Peyer's patch (tissue), 4 donors: ENCODE results near the gene TMEM169. TPM values are rescaled to one million over a fixed set of nuclear protein-coding genes. Genes with fewer than 3 reads are reported as not detected.

Experiments
- DNase-seq, 3 donors: peaks; one replicate each; pipeline ENCODE4 v3.0.0-alpha.2; 2017 to 2019
- H3K27ac ChIP-seq, 4 donors: fragments of 200-600 bp; sonication (generic); one replicate each; pipeline ENCODE4 v1.5.1; 2016 to 2019
- H3K27me3 ChIP-seq, 2 donors: fragments of 200-600 bp; sonication (generic); one replicate each; pipeline ENCODE4 v1.5.1; 2019
- H3K36me3 ChIP-seq, 3 donors: fragments of 200-600 bp; sonication (generic); one replicate each; pipeline ENCODE4 v1.5.1; 2016 to 2019
- H3K4me1 ChIP-seq, 4 donors: fragments of 200-600 bp; sonication (generic); one replicate each; pipeline ENCODE4 v1.5.1; 2016 to 2019
- H3K4me3 ChIP-seq, 4 donors: fragments of 200-600 bp; sonication (generic); 1 replicate in 3 of 4; 2 replicates in 1 of 4; pipeline ENCODE4 v1.5.1; 2016 to 2019; ENCODE audit warnings: mild to moderate bottlenecking in 1 of 4
- H3K9me3 ChIP-seq, 4 donors: fragments of 200-600 bp; sonication (generic); one replicate each; pipeline ENCODE4 v1.5.1; 2016 to 2019; ENCODE audit warnings: mild to moderate bottlenecking in 1 of 4
- POLR2A ChIP-seq, 2 donors: fragments of 450-650 bp; IDR thresholded peaks; one replicate each; pipeline ENCODE4 v1.5.1; 2017; ENCODE audit warnings: antibody characterized with exemption in 2 of 2, mild to moderate bottlenecking in 2 of 2, moderate library complexity in 2 of 2
- total RNA-seq, 4 donors: library from RNA; depleted of rRNA; stranded (reverse); fragments of >200 nt; gene quantifications; one replicate each; pipeline ENCODE4 v1.1.0, GENCODE V29; 2016
- TF ChIP-seq, protein P1 (sequence below), 6 experiments: fragments of 450-650 bp in 4 of 6; fragments of 200-600 bp in 2 of 6; sonication (generic) in 1 of 6; IDR thresholded peaks; one replicate each; pipeline ENCODE4 v1.5.1; 2017 to 2019; ENCODE audit warnings: antibody characterized with exemption in 6 of 6, mild to moderate bottlenecking in 3 of 6, moderate library complexity in 1 of 6

Gene TMEM169
- total RNA-seq, 4 donors from 2014 or later = 1.6 TPM; not detected in 3

DNA sequence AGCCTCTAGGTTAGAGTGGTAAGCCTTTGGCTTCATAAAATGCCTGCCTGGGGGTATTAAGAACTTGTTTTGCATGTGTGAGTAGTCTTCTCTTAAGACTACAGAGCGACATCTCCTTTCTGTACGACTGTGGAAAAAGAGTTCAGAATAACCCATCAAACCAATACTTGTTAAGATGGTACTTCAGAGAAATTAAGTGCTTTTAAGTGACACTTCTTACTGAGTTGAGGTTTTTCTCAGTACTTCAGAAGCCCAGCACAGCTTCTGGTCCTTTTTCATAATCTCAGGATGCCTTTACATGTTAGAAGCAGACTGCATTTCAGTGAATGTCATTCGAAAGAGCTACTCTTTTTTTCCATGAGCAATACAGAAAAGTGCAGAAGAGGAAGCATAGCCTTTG, 38.3 kb downstream of the TMEM169 start:
- no peak overlapping the region for H3K4me3 ChIP-seq
- peaks cover 0 to 89% (median 0%) of the 10 kb centered on the region in 3 donors for H3K36me3 ChIP-seq
- no peaks in the 10 kb centered on the region for H3K27me3 ChIP-seq
- H3K9me3 ChIP-seq = no peaks in the 10 kb centered on the region
- H3K4me1 ChIP-seq = peaks cover 0 to 8% (median 0%) of the 10 kb centered on the region in 4 donors
- DNase-seq = no peak
- TF ChIP-seq, protein P1, sequence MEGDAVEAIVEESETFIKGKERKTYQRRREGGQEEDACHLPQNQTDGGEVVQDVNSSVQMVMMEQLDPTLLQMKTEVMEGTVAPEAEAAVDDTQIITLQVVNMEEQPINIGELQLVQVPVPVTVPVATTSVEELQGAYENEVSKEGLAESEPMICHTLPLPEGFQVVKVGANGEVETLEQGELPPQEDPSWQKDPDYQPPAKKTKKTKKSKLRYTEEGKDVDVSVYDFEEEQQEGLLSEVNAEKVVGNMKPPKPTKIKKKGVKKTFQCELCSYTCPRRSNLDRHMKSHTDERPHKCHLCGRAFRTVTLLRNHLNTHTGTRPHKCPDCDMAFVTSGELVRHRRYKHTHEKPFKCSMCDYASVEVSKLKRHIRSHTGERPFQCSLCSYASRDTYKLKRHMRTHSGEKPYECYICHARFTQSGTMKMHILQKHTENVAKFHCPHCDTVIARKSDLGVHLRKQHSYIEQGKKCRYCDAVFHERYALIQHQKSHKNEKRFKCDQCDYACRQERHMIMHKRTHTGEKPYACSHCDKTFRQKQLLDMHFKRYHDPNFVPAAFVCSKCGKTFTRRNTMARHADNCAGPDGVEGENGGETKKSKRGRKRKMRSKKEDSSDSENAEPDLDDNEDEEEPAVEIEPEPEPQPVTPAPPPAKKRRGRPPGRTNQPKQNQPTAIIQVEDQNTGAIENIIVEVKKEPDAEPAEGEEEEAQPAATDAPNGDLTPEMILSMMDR (IDR thresholded peaks at IDR 0.05) = no peak
- TF ChIP-seq POLR2A (IDR thresholded peaks at IDR 0.05) = no peak
- H3K27ac ChIP-seq = no peak overlapping the region

DNA sequence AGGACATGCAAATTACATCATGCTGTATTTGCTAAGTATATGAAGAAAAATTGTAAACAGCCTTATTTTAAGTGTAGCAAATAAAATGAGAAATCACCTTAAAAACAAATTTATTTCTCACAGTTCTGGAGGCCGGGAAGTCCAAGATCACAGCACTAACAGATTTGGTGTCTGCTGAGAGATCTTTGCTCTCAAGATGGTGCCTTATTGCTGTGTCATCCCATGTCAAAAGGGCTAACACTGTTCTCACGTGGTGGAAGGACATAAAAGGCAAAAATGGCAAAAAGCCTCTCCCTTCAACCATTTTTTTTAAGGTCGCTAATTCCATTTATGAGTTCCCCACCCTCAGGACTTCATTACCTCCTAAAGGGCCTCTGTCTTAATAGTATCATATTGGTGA, 39.5 kb downstream of the TMEM169 start:
- no peak overlapping the region for H3K27ac ChIP-seq
- peaks cover 0 to 100% (median 0%) of the 10 kb centered on the region in 3 donors for H3K36me3 ChIP-seq
- H3K4me3 ChIP-seq = no peak overlapping the region
- no peaks in the 10 kb centered on the region for H3K4me1 ChIP-seq
- H3K9me3 ChIP-seq = no peaks in the 10 kb centered on the region
- no peak for TF ChIP-seq POLR2A (IDR thresholded peaks at IDR 0.05)
- TF ChIP-seq, protein P1 (IDR thresholded peaks at IDR 0.05) = no peak
- DNase-seq = no peak
- H3K27me3 ChIP-seq = no peaks in the 10 kb centered on the region

DNA sequence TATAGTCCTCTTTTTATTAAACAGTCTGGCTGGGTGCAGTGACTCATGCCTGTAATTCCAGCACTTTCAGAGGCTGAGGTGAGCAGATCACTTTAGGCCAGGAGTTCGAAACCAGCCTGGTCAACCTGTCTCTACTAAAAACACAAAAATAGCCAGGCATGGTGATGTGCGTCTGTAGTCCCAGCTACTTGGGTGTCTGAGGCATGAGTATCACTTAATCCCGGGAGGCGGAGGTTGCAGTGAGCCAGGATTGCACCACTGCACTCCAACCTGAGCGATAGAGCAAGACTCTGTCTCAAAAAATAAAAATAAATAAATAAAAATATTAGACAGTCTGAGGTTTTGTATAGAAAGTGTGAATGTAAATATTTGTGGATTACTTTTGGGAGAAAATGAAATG, 45.2 kb downstream of the TMEM169 start:
- H3K36me3 ChIP-seq = peaks cover 0 to 100% (median 0%) of the 10 kb centered on the region in 3 donors
- H3K9me3 ChIP-seq = no peaks in the 10 kb centered on the region
- no peak overlapping the region for H3K27ac ChIP-seq
- H3K27me3 ChIP-seq = no peaks in the 10 kb centered on the region
- H3K4me1 ChIP-seq = no peaks in the 10 kb centered on the region
- TF ChIP-seq, protein P1 (IDR thresholded peaks at IDR 0.05) = no peak
- no peak for TF ChIP-seq POLR2A (IDR thresholded peaks at IDR 0.05)
- no peak overlapping the region for H3K4me3 ChIP-seq
- DNase-seq = no peak

DNA sequence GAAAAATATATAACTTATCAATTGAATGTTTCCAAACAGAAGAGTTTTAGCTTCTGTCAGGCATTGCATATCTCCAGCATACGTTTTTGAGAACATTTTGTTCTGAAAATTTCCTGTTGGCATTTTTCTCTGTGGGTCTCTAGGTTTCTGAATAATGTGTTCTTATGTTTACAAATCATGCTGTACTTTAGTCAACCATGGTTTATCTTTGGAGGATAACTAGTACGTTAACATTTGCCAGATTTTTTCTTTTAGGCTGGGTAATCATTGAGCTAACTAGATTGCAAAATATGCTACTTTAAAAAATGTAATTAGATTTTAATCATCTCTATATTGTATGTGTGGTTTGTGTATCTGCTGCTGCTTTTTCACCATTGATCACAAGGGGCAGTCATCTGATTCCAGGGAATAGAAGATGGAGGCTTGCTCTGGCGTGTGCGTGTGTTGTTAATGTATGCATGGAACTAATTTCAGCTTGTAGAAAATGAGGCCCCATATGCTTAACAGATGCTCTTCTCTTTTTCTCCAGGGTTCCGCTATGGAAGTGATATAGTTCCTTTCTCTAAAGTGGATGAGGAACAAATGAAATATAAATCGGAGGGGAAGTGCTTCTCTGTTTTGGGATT, 48.7 kb downstream of the TMEM169 start:
- Histone ChIP-seq H3K27me3 (no peaks in the 10 kb centered on the region), H3K4me1 (no peaks in the 10 kb centered on the region), H3K9me3 (no peaks in the 10 kb centered on the region), H3K36me3 (peaks cover 0 to 100% (median 0%) of the 10 kb centered on the region in 3 donors), H3K4me3 (no peak overlapping the region), H3K27ac (no peak overlapping the region)
- no peak for TF ChIP-seq POLR2A (IDR thresholded peaks at IDR 0.05)
- TF ChIP-seq, protein P1 (IDR thresholded peaks at IDR 0.05) = no peak
- DNase-seq = no peak

DNA sequence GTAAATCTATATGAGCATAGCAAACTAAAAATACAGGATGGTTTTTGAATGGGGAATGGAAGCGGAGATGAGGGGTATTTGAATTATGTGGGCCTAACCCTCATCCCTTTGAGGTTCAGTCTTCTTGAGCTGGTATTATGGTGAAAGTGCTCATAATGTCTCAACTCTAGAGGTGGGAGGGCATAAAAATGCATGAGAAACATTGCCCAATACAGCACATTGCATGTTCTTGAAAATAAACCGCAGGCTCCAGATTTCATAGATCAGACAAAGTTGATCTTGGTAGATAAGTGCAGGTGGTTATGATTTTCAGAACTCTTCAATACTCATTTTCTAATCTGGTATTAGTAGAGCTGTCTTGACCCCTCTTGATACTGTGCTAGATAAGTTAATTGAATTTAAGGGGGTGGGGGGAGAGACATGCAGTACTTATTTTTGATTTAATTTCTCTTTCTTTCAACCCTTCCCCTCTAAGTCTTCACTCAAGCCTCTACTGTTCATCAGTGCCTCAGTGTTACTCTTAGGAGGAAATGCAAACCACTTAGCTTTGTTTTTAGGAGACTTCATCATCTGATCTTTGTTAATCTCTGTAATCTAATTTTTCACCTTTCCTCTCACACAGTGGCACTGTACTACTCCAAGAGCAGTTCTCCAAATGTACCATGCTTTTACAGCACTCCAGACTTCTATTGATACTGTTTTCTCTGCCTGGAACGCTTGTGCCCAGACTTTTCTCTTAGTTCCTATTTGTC, 49.6 kb downstream of the TMEM169 start:
- Histone ChIP-seq H3K36me3 (peaks cover 0 to 100% (median 0%) of the 10 kb centered on the region in 3 donors), H3K27me3 (no peaks in the 10 kb centered on the region), H3K27ac (no peak overlapping the region), H3K4me1 (no peaks in the 10 kb centered on the region), H3K9me3 (no peaks in the 10 kb centered on the region), H3K4me3 (no peak overlapping the region)
- TF ChIP-seq, protein P1 (IDR thresholded peaks at IDR 0.05) = no peak
- TF ChIP-seq POLR2A (IDR thresholded peaks at IDR 0.05) = no peak
- no peak for DNase-seq
